HCT116 (cell line): ENCODE data around the gene ZNFX1. TPM values are rescaled to one million over a fixed set of nuclear protein-coding genes. Genes with fewer than 3 reads are reported as not detected.
A peak's percentile ranks its signal among the peaks of the same experiment; 100 is the strongest.

Experiments
- ATAC-seq: fragments of 200-7000 bp; cut with Tn5 transposase; 2 replicates; pipeline ENCODE4 v1.9.1; 2020; ENCODE audit warnings: mild to moderate bottlenecking, moderate library complexity
- BruUV-seq: library from RNA; stranded (reverse); fragments of 400-500 nt; replicated peaks from 2 replicates; lab custom pipeline; 2021; lab: Mats Ljungman, UMichigan
- CTCF ChIA-PET: fragments of 300-600 bp; sonication (Branson Sonifier 250); formaldehyde crosslinking; loops from one replicate; lab custom pipeline; 2021; ENCODE audit warnings: antibody characterized with exemption; lab: Charles Lee
- POLR2A ChIA-PET: fragments of 300-600, 350-600 bp; sonication (Branson Sonifier 250); formaldehyde crosslinking; loops from one replicate; lab custom pipeline; 2021; ENCODE audit warnings: antibody characterized with exemption; lab: Charles Lee
- RAD21 ChIA-PET, 2 experiments: fragments of 300-600 bp; sonication (Branson Sonifier 250); formaldehyde crosslinking; loops; one replicate each; lab custom pipeline; 2023; ENCODE audit warnings: low total read pairs in 2 of 2; ENCODE audit not compliant: uncharacterized antibody in 2 of 2, unreplicated experiment in 2 of 2, low non-redundant PET in 1 of 2; lab: Charles Lee
- DNase-seq: peaks from one replicate; pipeline ENCODE4 v3.0.0-alpha.2; 2010; ENCODE audit warnings: low read depth, low spot score
- H2AFZ ChIP-seq: fragments of 200-600 bp; shearing (Covaris generic), sonication (generic); 2 replicates; pipeline ENCODE4 v1.6.1; 2017; ENCODE audit warnings: low read depth, mixed run types, mixed read lengths, antibody characterized with exemption, low read length; ENCODE audit not compliant: poor library complexity, severe bottlenecking
- H3K27ac ChIP-seq: 2 replicates; pipeline ENCODE4 v1.5.1; 2012; ENCODE audit warnings: low read depth, low read length
- H3K27me3 ChIP-seq: fragments of 200-600 bp; sonication (generic); 2 replicates; pipeline ENCODE4 v1.6.1; 2016; ENCODE audit warnings: mixed run types, low read length, mixed read lengths; ENCODE audit not compliant: insufficient read depth
- H3K36me3 ChIP-seq, 2 experiments: fragments of 200-500 bp in 1 of 2; fragments of 200-600 bp in 1 of 2; sonication (Bioruptor generic) in 1 of 2; sonication (generic) in 1 of 2; 2 replicates each; pipeline versions ENCODE4 v1.5.1 to v1.6.1; 2014 to 2016; ENCODE audit warnings: low read length in 2 of 2, inconsistent platforms in 1 of 2, mixed read lengths in 1 of 2, mixed run types in 1 of 2; ENCODE audit not compliant: insufficient read depth in 2 of 2, control insufficient read depth in 1 of 2
- H3K4me1 ChIP-seq, 2 experiments: fragments of 200-600 bp in 1 of 2; sonication (generic) in 1 of 2; 2 replicates each; pipeline versions ENCODE4 v1.5.1 to v1.6.1; 2012 to 2017; ENCODE audit warnings: low read length in 2 of 2, inconsistent platforms in 1 of 2, mild to moderate bottlenecking in 1 of 2, mixed read lengths in 1 of 2, mixed run types in 1 of 2, moderate library complexity in 1 of 2; ENCODE audit not compliant: insufficient read depth in 2 of 2, control insufficient read depth in 1 of 2
- H3K4me2 ChIP-seq: fragments of 200-600 bp; sonication (generic); 2 replicates; pipeline ENCODE4 v1.6.1; 2017; ENCODE audit warnings: mixed run types, low read length, mixed read lengths
- H3K4me3 ChIP-seq, 2 experiments: fragments of 200-600 bp in 1 of 2; sonication (generic) in 1 of 2; replicated peaks in 1 of 2; 2 replicates each; pipeline ENCODE4 v1.5.1; 2011 to 2016; ENCODE audit warnings: low read length in 2 of 2, control low read depth in 1 of 2, low read depth in 1 of 2, mild to moderate bottlenecking in 1 of 2, mixed read lengths in 1 of 2, mixed run types in 1 of 2
- H3K79me2 ChIP-seq: fragments of 200-600 bp; sonication (generic); 2 replicates; pipeline ENCODE4 v1.6.1; 2017; ENCODE audit warnings: mild to moderate bottlenecking, mixed run types, low read length, moderate library complexity, mixed read lengths; ENCODE audit not compliant: insufficient read depth
- H3K9ac ChIP-seq: fragments of 200-600 bp; sonication (generic); 2 replicates; pipeline ENCODE4 v1.6.1; 2016; ENCODE audit warnings: low read length, mixed read lengths
- H3K9me2 ChIP-seq: fragments of 200-600 bp; sonication (generic), shearing (Covaris generic); 2 replicates; pipeline ENCODE4 v1.6.1; 2017; ENCODE audit warnings: mixed run types, mild to moderate bottlenecking, moderate library complexity; ENCODE audit not compliant: insufficient read depth
- H3K9me3 ChIP-seq, 2 experiments: fragments of 200-500 bp in 1 of 2; fragments of 200-600 bp in 1 of 2; sonication (Bioruptor generic) in 1 of 2; sonication (generic) in 1 of 2; 2 replicates each; pipeline ENCODE4 v1.6.1; 2014 to 2017; ENCODE audit warnings: low read length in 2 of 2, mixed read lengths in 2 of 2, inconsistent platforms in 1 of 2, low read depth in 1 of 2, mild to moderate bottlenecking in 1 of 2, mixed run types in 1 of 2, moderate library complexity in 1 of 2; ENCODE audit not compliant: control insufficient read depth in 1 of 2, insufficient read depth in 1 of 2
- H4K20me1 ChIP-seq: fragments of 200-600 bp; sonication (generic), shearing (Covaris generic); 2 replicates; pipeline ENCODE4 v1.6.1; 2017; ENCODE audit warnings: mixed run types, mild to moderate bottlenecking, moderate library complexity; ENCODE audit not compliant: insufficient read depth
- CEBPB ChIP-seq: IDR thresholded peaks from 2 replicates; pipeline ENCODE4 v1.6.1; 2012; ENCODE audit warnings: low read depth
- EGR1 ChIP-seq: IDR thresholded peaks from 2 replicates; pipeline ENCODE4 v1.6.1; 2012; ENCODE audit warnings: low read depth
- ELF1 ChIP-seq: IDR thresholded peaks from 2 replicates; pipeline ENCODE4 v1.6.1; 2012; ENCODE audit warnings: low read depth, borderline replicate concordance
- EZH2 ChIP-seq: fragments of 200-600 bp; sonication (generic); IDR thresholded peaks from 2 replicates; pipeline ENCODE4 v1.6.1; 2017; ENCODE audit warnings: antibody characterized with exemption, mixed run types
- EZH2phosphoT487 ChIP-seq: fragments of 200-600 bp; IDR thresholded peaks from 2 replicates; pipeline ENCODE4 v1.6.1; 2018; ENCODE audit warnings: antibody characterized with exemption, borderline replicate concordance
- FOSL1 ChIP-seq: IDR thresholded peaks from 2 replicates; pipeline ENCODE4 v1.6.1; 2012; ENCODE audit warnings: low read depth
- POLR2AphosphoS5 ChIP-seq: IDR thresholded peaks from 2 replicates; pipeline ENCODE4 v1.6.1; 2011; ENCODE audit warnings: mild to moderate bottlenecking, low read depth, low read length, moderate library complexity
- SP1 ChIP-seq: IDR thresholded peaks from 2 replicates; pipeline ENCODE4 v1.6.1; 2012; ENCODE audit warnings: low read depth
- YY1 ChIP-seq: IDR thresholded peaks from 2 replicates; pipeline ENCODE4 v1.6.1; 2011; ENCODE audit warnings: low read length, low read depth, moderate library complexity, mild to moderate bottlenecking; ENCODE audit not compliant: insufficient replicate concordance; ENCODE audit errors: extremely low read depth
- intact Hi-C: fragments of 100-400 bp; cut with micrococcal nuclease; formaldehyde crosslinking; loops from 2 replicates; pipeline ENCODE4 v1.10.0; 2022
- total RNA-seq: library from RNA; stranded (reverse); gene quantifications from one replicate; pipeline ENCODE4 v1.2.1, GENCODE V29; 2021; ENCODE audit not compliant: unreplicated experiment
- TF ChIP-seq, protein P1 (sequence below): IDR thresholded peaks from 2 replicates; pipeline ENCODE4 v1.6.1; 2012
- TF ChIP-seq, protein P2 (sequence below): IDR thresholded peaks from 2 replicates; pipeline ENCODE4 v1.6.1; 2012; ENCODE audit warnings: low read depth
- TF ChIP-seq, protein P3 (sequence below): IDR thresholded peaks from 2 replicates; pipeline ENCODE4 v1.6.1; 2011; ENCODE audit warnings: mild to moderate bottlenecking, low read length, moderate library complexity; ENCODE audit not compliant: insufficient replicate concordance; ENCODE audit errors: extremely low read depth
- TF ChIP-seq, protein P4 (sequence below): IDR thresholded peaks from 2 replicates; pipeline ENCODE4 v1.6.1; 2012

Gene ZNFX1
- total RNA-seq, 1 experiment from 2014 or later: 24.1 TPM

DNA sequence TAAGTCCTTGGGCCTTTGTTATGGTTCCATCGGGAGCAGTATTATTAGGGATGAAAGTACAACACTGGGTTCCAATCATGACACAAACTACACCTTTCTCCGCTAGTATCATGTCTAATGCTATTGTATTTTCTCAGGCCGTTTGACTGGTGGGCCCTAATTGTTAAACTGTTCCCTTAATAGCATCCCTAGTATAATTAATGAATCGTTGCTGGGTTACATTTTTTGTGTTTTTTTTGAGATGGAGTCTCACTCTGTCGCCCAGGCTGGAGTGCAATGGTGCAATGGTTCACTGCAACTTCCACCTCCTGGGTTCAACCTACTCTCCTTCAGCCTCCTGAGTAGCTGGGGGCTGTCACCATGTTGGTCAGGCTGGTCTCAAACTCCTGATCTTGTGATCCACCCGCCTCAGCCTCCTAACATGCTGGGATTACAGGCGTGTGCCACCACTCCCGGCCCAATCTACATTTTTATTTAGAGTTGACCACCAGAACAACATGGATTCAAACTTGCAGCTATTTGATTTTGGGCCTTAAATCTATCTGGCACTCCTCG is 4.1 kb upstream of the ZNFX1 start:
- TF ChIP-seq YY1 (no peak), CEBPB (no peak), ELF1 (no peak), POLR2AphosphoS5 (no peak; the same call in 1 of the 2 replicates), EZH2phosphoT487 (no peak), EZH2 (no peak), SP1 (no peak), FOSL1 (no peak), EGR1 (no peak)
- TF ChIP-seq, protein P1, sequence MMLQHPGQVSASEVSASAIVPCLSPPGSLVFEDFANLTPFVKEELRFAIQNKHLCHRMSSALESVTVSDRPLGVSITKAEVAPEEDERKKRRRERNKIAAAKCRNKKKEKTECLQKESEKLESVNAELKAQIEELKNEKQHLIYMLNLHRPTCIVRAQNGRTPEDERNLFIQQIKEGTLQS: no peak
- TF ChIP-seq, protein P2, sequence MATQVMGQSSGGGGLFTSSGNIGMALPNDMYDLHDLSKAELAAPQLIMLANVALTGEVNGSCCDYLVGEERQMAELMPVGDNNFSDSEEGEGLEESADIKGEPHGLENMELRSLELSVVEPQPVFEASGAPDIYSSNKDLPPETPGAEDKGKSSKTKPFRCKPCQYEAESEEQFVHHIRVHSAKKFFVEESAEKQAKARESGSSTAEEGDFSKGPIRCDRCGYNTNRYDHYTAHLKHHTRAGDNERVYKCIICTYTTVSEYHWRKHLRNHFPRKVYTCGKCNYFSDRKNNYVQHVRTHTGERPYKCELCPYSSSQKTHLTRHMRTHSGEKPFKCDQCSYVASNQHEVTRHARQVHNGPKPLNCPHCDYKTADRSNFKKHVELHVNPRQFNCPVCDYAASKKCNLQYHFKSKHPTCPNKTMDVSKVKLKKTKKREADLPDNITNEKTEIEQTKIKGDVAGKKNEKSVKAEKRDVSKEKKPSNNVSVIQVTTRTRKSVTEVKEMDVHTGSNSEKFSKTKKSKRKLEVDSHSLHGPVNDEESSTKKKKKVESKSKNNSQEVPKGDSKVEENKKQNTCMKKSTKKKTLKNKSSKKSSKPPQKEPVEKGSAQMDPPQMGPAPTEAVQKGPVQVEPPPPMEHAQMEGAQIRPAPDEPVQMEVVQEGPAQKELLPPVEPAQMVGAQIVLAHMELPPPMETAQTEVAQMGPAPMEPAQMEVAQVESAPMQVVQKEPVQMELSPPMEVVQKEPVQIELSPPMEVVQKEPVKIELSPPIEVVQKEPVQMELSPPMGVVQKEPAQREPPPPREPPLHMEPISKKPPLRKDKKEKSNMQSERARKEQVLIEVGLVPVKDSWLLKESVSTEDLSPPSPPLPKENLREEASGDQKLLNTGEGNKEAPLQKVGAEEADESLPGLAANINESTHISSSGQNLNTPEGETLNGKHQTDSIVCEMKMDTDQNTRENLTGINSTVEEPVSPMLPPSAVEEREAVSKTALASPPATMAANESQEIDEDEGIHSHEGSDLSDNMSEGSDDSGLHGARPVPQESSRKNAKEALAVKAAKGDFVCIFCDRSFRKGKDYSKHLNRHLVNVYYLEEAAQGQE: no peak
- TF ChIP-seq, protein P3, sequence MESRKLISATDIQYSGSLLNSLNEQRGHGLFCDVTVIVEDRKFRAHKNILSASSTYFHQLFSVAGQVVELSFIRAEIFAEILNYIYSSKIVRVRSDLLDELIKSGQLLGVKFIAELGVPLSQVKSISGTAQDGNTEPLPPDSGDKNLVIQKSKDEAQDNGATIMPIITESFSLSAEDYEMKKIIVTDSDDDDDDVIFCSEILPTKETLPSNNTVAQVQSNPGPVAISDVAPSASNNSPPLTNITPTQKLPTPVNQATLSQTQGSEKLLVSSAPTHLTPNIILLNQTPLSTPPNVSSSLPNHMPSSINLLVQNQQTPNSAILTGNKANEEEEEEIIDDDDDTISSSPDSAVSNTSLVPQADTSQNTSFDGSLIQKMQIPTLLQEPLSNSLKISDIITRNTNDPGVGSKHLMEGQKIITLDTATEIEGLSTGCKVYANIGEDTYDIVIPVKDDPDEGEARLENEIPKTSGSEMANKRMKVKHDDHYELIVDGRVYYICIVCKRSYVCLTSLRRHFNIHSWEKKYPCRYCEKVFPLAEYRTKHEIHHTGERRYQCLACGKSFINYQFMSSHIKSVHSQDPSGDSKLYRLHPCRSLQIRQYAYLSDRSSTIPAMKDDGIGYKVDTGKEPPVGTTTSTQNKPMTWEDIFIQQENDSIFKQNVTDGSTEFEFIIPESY: no peak
- TF ChIP-seq, protein P4, sequence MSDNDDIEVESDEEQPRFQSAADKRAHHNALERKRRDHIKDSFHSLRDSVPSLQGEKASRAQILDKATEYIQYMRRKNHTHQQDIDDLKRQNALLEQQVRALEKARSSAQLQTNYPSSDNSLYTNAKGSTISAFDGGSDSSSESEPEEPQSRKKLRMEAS: no peak
- H3K9me3 ChIP-seq: no peaks in the 10 kb centered on the region
- no TSS peak for BruUV-seq
- POLR2A ChIA-PET: interaction anchor here (1.4 to 2.9 kb wide), 3 partner anchors 10 to 39 kb away, joined by 3 to 10 read pairs (median 9); no protein-coding TSS in a partner anchor
- H2AFZ ChIP-seq: no peak overlapping the region
- H3K36me3 ChIP-seq: peaks cover 71 to 82% of the 10 kb centered on the region in 2 experiments
- CTCF ChIA-PET: no interaction called here
- H3K4me2 ChIP-seq: peak overlapping the region; percentile 92; the same call in 1 of the 2 replicates
- H3K79me2 ChIP-seq: peaks cover 94% of the 10 kb centered on the region
- ATAC-seq (no peak), DNase-seq (no peak)
- H4K20me1 ChIP-seq: peaks cover 73% of the 10 kb centered on the region
- H3K4me3 ChIP-seq: no peak overlapping the region
- H3K9ac ChIP-seq: peak overlapping the region; percentile 98
- intact Hi-C loops: no loop called here
- H3K27me3 ChIP-seq: no peaks in the 10 kb centered on the region
- H3K9me2 ChIP-seq: no peaks in the 10 kb centered on the region
- RAD21 ChIA-PET: no interaction called here
- peaks cover 40 to 73% of the 10 kb centered on the region in 2 experiments for H3K4me1 ChIP-seq
- H3K27ac ChIP-seq: peak overlapping the region; percentile 11; the same call in 1 of the 2 replicates
